T-helper 1 cell treated with Interleukin-12 subunit alpha and Interleukin-12 subunit beta and Interleukin-4 antibody, amounts not matched to agents 30 μg/mL and 1 μg/mL, for 36 hours (primary cell): ENCODE measurements around the gene RPS19.

Experiments
- H3K27ac Mint-ChIP-seq: one replicate; pipeline ENCODE4 v1.8.0; 2021; ENCODE audit warnings: mild to moderate bottlenecking, mixed read lengths
- H3K27me3 Mint-ChIP-seq: one replicate; pipeline ENCODE4 v1.8.0; 2021; ENCODE audit warnings: low read depth, mixed read lengths
- H3K36me3 Mint-ChIP-seq: one replicate; pipeline ENCODE4 v1.8.0; 2021; ENCODE audit warnings: low read depth, mixed read lengths
- H3K4me1 Mint-ChIP-seq: one replicate; pipeline ENCODE4 v1.8.0; 2021; ENCODE audit warnings: low read depth, mixed read lengths
- H3K4me3 Mint-ChIP-seq: one replicate; pipeline ENCODE4 v1.8.0; 2021; ENCODE audit warnings: mild to moderate bottlenecking, moderate library complexity, mixed read lengths
- H3K9me3 Mint-ChIP-seq: one replicate; pipeline ENCODE4 v1.8.0; 2021; ENCODE audit warnings: mixed read lengths

Gene RPS19

DNA sequence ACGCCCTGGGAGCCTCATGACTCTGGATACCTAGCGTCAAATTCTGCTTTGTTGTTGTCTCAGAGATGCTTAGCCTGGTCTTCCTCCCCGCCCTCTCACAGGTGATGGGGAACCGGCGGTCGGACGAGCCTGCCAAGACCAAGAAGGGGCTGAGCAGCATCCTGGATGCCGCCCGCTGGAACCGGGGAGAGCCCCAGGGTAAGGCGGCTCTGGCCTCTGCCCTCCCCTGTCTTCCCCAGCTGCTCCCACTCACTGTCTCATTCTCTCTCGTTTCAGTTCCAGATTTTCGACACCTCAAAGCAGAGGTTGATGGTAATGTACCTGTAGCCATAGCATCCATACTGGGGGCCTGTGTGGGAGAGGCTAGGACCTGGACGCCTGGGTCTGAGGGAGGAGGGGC, 34.3 kb downstream of the RPS19 start:
- Mint-ChIP-seq H3K36me3 (peaks cover 43% of the 10 kb centered on the region), H3K4me3 (no peak overlapping the region), H3K4me1 (peaks cover 37% of the 10 kb centered on the region), H3K9me3 (no peaks in the 10 kb centered on the region), H3K27ac (peak overlapping the region; percentile 31), H3K27me3 (no peaks in the 10 kb centered on the region)

DNA sequence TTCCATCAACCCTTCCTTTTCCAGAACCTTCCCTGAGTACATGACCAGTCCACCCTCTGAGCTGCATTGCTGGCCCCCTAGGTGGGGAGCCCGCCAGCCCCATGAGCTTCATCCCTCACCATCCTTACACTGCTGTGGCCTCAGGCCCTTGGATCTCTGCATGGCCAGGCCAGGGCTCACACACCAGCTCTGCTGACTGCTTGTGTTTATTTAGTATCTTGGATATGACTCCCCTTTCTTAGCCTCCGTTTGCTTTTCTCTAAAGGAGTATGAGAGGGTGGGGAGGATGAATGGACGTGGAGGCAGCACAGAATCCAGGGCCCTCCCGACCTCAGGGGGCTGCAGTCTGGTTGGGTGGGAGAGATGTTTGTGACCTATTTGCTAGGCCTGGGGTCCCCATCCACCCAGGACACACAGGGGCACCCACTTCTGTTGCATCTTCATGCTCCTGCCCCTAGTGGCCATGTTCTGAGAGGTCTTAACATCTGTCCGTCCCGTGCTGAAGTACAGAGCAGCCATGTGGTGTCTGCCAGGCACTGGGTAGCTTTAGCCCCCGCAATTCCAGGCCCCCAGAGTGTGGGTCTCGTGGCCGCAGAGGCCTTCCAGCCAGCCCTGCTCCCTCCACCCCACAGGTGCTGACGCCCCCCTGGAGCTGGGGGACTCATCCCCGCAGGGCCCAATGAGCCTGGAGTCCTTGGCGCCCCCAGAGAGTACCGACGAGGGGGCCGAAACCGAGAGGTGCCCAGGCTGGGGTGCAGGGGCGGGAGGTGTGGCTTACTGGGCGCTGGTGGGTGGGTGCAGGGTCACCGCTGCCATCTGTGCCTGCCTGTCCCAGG, 35.9 kb downstream of the RPS19 start:
- peaks cover 30% of the 10 kb centered on the region for H3K4me1 Mint-ChIP-seq
- peaks cover 37% of the 10 kb centered on the region for H3K36me3 Mint-ChIP-seq
- no peak overlapping the region for H3K4me3 Mint-ChIP-seq
- H3K27ac Mint-ChIP-seq: peak overlapping the region; percentile 56
- no peaks in the 10 kb centered on the region for H3K27me3 Mint-ChIP-seq
- H3K9me3 Mint-ChIP-seq: no peaks in the 10 kb centered on the region

DNA sequence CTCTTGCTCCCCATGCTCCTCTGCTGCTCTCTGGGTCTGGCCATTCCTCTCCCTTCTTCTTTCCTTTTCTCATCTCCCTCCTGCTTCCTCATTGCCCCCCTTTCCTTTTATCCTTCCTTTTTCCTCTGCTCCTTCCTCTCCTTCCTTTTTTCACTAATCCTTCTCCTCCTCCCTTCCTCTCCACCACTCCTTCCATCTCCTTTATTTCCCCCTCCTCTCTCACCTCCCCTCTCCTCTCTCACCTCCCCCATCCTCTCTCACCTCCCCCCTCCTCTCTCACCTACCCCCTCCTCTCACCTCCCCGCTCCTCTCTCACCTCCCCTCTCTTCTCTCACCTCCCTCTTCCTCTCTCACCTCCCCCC, 36.5 kb downstream of the RPS19 start:
- Mint-ChIP-seq H3K9me3 (no peaks in the 10 kb centered on the region), H3K4me1 (peaks cover 28% of the 10 kb centered on the region), H3K27me3 (no peaks in the 10 kb centered on the region), H3K36me3 (peaks cover 37% of the 10 kb centered on the region), H3K4me3 (no peak overlapping the region), H3K27ac (no peak overlapping the region)

DNA sequence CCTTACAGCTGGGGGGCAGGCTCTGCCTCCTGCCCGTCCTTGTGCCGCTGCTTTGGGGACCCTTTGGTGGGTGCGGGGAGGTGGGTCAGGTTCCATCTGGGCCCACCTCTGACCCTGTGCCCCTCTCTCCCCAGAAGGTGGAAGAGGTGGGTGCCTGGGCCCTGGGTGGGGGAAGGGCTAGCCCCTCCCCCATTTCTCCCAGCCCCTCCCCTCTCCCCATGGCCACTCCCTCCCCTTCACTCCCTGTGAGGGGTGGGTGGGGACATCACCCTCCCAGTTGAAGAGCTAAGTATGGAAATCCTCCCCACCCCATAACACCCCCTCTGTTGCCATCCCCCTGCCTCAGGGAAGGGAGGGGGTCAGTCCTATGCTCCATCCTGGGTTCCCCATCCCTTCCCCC, 37.1 kb downstream of the RPS19 start:
- Mint-ChIP-seq H3K36me3 (peaks cover 40% of the 10 kb centered on the region), H3K4me1 (peaks cover 25% of the 10 kb centered on the region), H3K27me3 (no peaks in the 10 kb centered on the region)

DNA sequence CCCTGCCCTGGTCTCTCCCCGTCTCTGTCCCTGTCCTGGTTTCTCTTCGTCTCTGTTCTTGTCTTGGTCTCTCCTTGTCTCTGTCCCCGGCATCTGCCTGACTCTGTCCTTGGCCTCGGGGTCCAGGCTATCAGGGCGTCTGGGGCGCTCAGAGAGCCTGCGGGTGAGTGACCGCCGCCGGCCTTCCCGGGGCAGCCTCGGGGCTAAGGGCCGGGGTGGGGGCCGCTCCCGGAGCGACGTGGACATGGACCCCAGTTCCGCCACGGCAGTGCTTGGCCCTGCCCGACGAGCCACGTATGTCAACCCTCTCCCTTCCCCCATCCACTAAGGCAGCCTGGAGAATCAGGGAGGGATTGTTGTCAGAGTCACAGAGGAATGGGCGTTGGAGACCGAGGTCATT, 37.8 kb downstream of the RPS19 start:
- H3K4me3 Mint-ChIP-seq: no peak overlapping the region
- peaks cover 24% of the 10 kb centered on the region for H3K4me1 Mint-ChIP-seq
- H3K27me3 Mint-ChIP-seq: no peaks in the 10 kb centered on the region
- no peak overlapping the region for H3K27ac Mint-ChIP-seq
- no peaks in the 10 kb centered on the region for H3K9me3 Mint-ChIP-seq
- H3K36me3 Mint-ChIP-seq: peaks cover 40% of the 10 kb centered on the region

More for the DNA sequence above, 37.1 kb downstream of the RPS19 start:
- H3K27ac Mint-ChIP-seq: no peak overlapping the region
- no peaks in the 10 kb centered on the region for H3K9me3 Mint-ChIP-seq
- no peak overlapping the region for H3K4me3 Mint-ChIP-seq

DNA sequence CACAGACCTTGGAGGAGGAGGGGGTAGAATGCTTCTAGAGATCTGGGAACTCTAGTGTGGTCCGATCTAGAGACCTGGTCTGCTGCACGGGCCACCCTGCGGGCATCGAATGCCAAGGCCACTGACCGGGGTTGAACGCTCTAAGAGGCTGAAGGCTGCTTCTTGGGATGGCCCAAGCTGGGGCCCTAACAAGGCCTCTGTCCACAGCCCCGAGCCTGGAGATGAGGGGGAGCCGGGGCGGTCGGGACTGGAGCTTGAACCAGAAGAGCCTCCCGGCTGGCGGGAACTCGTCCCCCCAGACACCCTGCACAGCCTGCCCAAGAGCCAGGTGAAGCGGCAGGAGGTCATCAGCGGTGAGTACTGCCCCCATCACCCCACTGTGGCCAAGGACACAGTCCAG, 38.2 kb downstream of the RPS19 start:
- Mint-ChIP-seq H3K27me3 (no peaks in the 10 kb centered on the region), H3K27ac (no peak overlapping the region), H3K36me3 (peaks cover 40% of the 10 kb centered on the region), H3K4me1 (peaks cover 22% of the 10 kb centered on the region), H3K9me3 (no peaks in the 10 kb centered on the region), H3K4me3 (no peak overlapping the region)

DNA sequence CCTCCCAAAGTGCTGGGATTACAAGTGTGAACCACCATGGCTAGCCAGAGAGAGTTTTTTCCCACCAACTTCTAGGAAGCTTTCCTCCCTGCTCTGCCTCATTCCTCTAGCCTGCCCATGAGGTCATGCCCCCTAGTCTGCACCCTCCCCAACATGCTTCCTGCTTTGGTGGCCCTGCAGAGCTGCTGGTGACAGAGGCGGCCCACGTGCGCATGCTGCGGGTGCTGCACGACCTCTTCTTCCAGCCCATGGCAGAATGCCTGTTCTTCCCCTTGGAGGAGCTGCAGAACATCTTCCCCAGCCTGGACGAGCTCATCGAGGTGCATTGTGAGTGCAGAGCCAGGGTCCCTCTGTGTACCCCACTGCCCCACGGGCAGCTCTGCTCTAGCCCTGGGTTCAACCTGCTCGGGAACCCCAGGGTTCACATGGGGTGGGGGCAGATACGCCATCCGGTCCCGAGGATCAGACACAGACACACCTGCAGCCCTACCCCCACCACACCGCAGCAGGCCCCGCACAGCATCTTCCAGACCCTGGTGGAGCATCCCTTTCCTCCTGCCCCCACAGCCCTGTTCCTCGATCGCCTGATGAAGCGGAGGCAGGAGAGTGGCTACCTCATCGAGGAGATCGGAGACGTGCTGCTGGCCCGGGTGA, 41.8 kb downstream of the RPS19 start:
- Mint-ChIP-seq H3K27ac (no peak overlapping the region), H3K36me3 (peaks cover 54% of the 10 kb centered on the region), H3K4me3 (no peak overlapping the region), H3K27me3 (no peaks in the 10 kb centered on the region), H3K4me1 (peaks cover 19% of the 10 kb centered on the region), H3K9me3 (no peaks in the 10 kb centered on the region)

DNA sequence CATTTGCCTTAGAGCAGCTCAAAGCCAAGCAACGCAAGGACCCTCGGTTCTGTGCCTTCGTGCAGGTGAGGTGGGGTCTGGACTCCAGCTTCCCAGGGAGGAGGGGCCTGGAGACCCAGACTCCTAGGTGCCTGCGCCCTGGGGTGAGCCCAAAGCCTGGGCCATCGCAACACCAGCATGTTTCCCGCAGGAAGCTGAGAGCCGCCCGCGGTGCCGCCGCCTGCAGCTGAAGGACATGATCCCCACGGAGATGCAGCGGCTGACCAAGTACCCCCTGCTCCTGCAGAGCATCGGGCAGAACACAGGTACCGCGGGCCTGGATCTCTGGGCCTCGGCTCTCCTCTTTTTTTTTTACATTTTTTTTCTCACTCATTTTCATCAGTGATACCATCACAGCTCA, 42.5 kb downstream of the RPS19 start:
- peaks cover 20% of the 10 kb centered on the region for H3K4me1 Mint-ChIP-seq
- no peaks in the 10 kb centered on the region for H3K9me3 Mint-ChIP-seq
- H3K27me3 Mint-ChIP-seq: no peaks in the 10 kb centered on the region
- no peak overlapping the region for H3K4me3 Mint-ChIP-seq
- H3K36me3 Mint-ChIP-seq: peaks cover 57% of the 10 kb centered on the region
- no peak overlapping the region for H3K27ac Mint-ChIP-seq

DNA sequence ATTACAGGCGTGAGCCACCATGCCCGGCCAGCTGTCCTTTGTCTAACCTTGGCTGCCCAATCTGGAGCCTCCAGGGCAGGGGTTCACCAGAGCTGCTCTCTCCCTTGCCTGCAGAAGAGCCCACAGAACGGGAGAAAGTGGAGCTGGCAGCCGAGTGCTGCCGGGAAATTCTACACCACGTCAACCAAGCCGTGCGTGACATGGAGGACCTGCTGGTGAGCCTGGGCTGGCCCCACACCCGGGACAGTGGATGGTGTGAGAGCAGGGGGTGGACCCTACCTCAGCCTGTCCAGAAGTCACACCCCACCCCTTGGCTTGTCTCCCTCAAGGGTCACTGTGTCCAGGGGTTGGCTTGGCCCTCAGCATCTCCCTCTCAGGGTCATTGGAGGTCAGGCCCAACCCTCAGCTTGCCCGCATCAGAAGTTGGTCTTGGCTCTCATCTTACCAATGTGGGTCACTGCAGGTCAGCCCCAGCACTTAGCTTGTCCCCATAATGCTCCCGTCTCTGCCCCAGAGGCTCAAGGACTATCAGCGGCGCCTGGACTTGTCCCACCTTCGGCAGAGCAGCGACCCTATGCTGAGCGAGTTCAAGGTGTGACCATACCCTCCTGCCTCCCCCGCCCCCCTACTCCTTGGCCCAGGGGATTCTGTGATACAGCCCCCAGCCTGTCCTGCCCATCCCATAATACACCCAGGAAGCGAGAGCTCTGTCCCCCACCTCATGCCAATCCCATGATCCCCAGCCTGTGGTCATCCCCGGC, 43.3 kb downstream of the RPS19 start:
- H3K27ac Mint-ChIP-seq: no peak overlapping the region
- peaks cover 51% of the 10 kb centered on the region for H3K36me3 Mint-ChIP-seq
- peaks cover 17% of the 10 kb centered on the region for H3K4me1 Mint-ChIP-seq
- no peaks in the 10 kb centered on the region for H3K27me3 Mint-ChIP-seq
- no peaks in the 10 kb centered on the region for H3K9me3 Mint-ChIP-seq
- H3K4me3 Mint-ChIP-seq: no peak overlapping the region

DNA sequence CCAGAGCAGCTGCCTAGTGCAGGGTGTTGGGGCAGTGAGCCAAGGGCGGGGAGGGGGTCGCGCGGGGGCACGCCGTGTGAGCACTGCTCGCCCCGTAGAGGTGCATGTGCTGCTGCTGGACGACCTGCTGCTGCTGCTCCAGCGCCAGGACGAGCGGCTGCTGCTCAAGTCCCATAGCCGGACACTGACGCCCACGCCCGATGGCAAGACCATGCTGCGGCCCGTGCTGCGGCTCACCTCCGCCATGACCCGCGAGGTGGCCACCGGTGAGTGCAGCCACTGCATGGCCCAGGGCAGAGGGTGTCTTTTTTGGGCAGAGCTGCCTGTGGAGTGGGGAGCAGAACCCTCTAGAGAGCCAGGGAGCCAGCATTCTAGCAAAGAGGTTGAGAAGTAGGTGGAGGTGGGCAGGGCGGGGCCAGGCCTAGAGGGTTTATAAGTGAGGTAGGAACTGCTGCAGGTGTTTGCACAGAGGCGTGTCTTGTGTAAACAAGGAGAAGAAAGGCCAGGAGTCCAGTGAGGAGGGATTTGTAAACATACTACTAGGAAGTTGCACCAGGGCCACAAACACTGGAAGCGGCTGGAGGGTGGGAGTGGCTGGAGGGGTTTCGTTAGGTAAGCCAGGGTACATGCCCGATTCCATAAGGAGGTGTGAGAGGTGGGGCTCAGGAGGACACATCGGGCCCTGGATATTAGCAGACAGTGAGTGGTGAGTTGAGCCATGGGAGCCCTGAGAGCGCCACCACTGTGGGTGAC, 44.2 kb downstream of the RPS19 start:
- Mint-ChIP-seq H3K27me3 (no peaks in the 10 kb centered on the region), H3K36me3 (peaks cover 49% of the 10 kb centered on the region), H3K4me3 (no peak overlapping the region), H3K4me1 (peaks cover 14% of the 10 kb centered on the region), H3K9me3 (no peaks in the 10 kb centered on the region), H3K27ac (no peak overlapping the region)

DNA sequence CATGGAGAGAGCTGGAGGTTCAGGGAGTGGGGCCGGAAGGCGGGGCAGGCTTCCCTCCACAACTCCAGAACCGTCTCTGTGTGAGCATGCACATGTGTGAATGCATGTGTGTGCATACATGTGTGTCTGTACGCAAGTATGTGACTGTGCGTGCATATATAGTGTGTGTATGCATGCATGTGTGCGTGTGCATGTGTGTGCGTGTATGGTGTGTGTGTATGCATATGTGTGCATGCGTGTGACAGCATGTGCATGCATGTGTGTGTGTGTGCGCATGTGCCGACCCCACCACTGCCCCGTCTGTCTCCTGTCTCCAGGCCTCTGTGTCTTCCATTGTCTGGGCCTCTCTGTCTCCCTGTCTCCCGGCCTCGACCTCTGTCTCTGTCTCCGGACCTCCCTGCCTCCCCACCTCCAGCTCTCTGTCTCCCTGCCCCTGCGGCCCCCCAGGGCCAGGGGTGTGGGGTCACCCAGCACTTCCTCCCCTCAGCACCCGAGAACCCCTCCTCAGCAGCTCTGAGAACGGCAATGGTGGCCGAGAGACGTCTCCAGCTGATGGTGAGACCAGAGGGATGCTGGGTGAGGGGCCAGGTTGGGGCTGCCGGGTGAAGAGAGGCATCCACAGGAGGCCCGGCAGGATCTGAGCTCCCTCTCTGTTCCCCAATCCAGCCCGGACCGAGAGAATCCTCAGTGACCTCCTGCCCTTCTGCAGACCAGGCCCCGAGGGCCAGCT, 45.4 kb downstream of the RPS19 start:
- Mint-ChIP-seq H3K4me1 (peaks cover 16% of the 10 kb centered on the region), H3K27ac (no peak overlapping the region), H3K27me3 (no peaks in the 10 kb centered on the region), H3K4me3 (no peak overlapping the region), H3K9me3 (no peaks in the 10 kb centered on the region), H3K36me3 (peaks cover 53% of the 10 kb centered on the region)

DNA sequence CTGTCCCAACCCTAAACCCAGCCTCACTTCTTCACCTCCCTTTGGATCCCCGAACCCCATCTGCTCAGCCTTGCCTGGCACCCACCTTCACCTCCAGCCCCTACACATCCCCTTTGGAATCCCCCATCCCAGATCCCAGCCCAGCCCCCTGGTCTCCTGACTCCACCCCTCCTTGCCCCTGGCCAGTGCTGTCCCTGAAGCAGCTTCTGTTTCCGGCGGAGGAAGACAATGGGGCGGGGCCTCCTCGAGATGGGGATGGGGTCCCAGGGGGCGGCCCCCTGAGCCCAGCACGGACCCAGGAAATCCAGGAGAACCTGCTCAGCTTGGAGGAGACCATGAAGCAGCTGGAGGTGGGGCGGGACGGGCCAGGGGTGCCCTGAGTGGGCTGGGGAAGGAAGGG, 46.2 kb downstream of the RPS19 start:
- no peak overlapping the region for H3K27ac Mint-ChIP-seq
- peaks cover 22% of the 10 kb centered on the region for H3K4me1 Mint-ChIP-seq

DNA sequence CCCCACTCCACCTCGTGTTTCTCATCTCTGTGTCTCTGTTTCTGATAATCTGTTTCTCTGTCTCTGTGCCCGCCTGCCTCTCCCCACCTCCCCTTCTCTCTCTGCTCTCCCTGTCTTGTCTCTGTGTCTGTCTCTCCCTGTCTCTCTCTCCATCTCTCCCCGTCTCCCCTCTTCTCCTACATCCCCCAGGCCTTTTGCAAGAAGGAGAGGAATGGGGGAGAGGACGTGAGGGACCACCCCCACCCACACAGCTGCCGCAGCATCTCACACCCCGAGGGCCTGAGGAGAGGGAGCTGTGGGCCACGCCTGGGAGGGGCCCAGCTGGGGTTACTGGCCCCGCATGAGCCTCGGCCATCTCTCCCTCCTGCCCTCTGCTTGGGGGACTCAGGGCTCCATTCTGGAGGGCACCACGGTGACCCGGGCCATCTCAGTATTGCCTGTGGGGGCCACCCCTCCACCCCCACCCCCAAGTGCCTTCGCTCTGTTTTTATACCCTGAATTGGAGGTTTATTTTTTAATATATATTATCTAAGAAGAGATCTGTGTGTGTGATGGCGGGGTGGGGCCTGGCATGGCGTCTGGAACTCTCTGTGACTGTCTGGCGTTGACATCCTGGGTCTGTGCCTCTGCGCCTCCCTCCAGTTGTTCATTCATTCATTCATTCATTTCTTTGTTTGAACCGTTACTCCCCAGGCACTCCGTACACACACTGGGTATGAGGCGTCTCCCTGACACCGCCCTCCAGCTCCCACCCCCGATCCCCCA, 47.0 kb downstream of the RPS19 start:
- Mint-ChIP-seq H3K36me3 (peaks cover 57% of the 10 kb centered on the region), H3K4me1 (peaks cover 26% of the 10 kb centered on the region), H3K27me3 (no peaks in the 10 kb centered on the region), H3K27ac (no peak overlapping the region), H3K9me3 (no peaks in the 10 kb centered on the region), H3K4me3 (no peak overlapping the region)

More for the DNA sequence above, 46.2 kb downstream of the RPS19 start:
- H3K27me3 Mint-ChIP-seq: no peaks in the 10 kb centered on the region
- H3K9me3 Mint-ChIP-seq: no peaks in the 10 kb centered on the region
- H3K36me3 Mint-ChIP-seq: peaks cover 58% of the 10 kb centered on the region
- no peak overlapping the region for H3K4me3 Mint-ChIP-seq
